Hepatocyte (in vitro differentiated cells): ENCODE data around the gene NSMF. TPM values are rescaled to one million over a fixed set of nuclear protein-coding genes. Genes with fewer than 3 reads are reported as not detected.

Experiments
- DNase-seq: peaks from one replicate; pipeline ENCODE4 v3.0.0-alpha.2; 2016; ENCODE audit warnings: low spot score
- H2AFZ ChIP-seq: fragments of 200-600 bp; sonication (generic); 2 replicates; pipeline ENCODE4 v1.6.0; 2016; ENCODE audit warnings: antibody characterized with exemption, mild to moderate bottlenecking
- H3K27ac ChIP-seq: fragments of 200-600 bp; sonication (generic); 2 replicates; pipeline ENCODE4 v1.5.1; 2016; ENCODE audit warnings: mild to moderate bottlenecking
- H3K27me3 ChIP-seq: fragments of 200-600 bp; sonication (generic); 2 replicates; pipeline ENCODE4 v1.6.1; 2016
- H3K36me3 ChIP-seq: fragments of 200-600 bp; sonication (generic); replicated peaks from 2 replicates; pipeline ENCODE4 v1.5.1; 2016; ENCODE audit warnings: low read depth; ENCODE audit not compliant: insufficient read depth
- H3K4me1 ChIP-seq: fragments of 200-600 bp; sonication (generic); 2 replicates; pipeline ENCODE4 v1.5.1; 2016; ENCODE audit warnings: mild to moderate bottlenecking, moderate library complexity; ENCODE audit not compliant: insufficient read depth
- H3K4me2 ChIP-seq: fragments of 200-600 bp; sonication (generic); 2 replicates; pipeline ENCODE4 v1.6.0; 2016
- H3K4me3 ChIP-seq: fragments of 200-600 bp; sonication (generic); 2 replicates; pipeline ENCODE4 v1.5.1; 2016; ENCODE audit warnings: mild to moderate bottlenecking
- H3K79me2 ChIP-seq: fragments of 200-600 bp; sonication (generic); 2 replicates; pipeline ENCODE4 v1.6.0; 2017; ENCODE audit warnings: mild to moderate bottlenecking
- H3K9me2 ChIP-seq: fragments of 200-600 bp; sonication (generic); replicated peaks from 2 replicates; pipeline ENCODE4 v1.6.0; 2017; ENCODE audit warnings: mild to moderate bottlenecking; ENCODE audit not compliant: insufficient read depth
- H3K9me3 ChIP-seq: fragments of 200-600 bp; sonication (generic); 2 replicates; pipeline ENCODE4 v1.5.1; 2016; ENCODE audit warnings: low read depth, mild to moderate bottlenecking
- H4K20me1 ChIP-seq: fragments of 200-600 bp; sonication (generic); 2 replicates; pipeline ENCODE4 v1.6.0; 2016; ENCODE audit warnings: mild to moderate bottlenecking; ENCODE audit not compliant: insufficient read depth, poor library complexity, severe bottlenecking
- CTCF ChIP-seq: fragments of 200-600 bp; sonication (generic); IDR thresholded peaks from 2 replicates; pipeline ENCODE4 v1.5.1; 2016; ENCODE audit warnings: antibody characterized with exemption, mild to moderate bottlenecking; ENCODE audit not compliant: poor library complexity
- EZH2 ChIP-seq: fragments of 200-600 bp; sonication (generic); IDR thresholded peaks from 2 replicates; pipeline ENCODE4 v1.6.1; 2016; ENCODE audit warnings: antibody characterized with exemption, mild to moderate bottlenecking, borderline replicate concordance
- EZH2phosphoT487 ChIP-seq: fragments of 200-600 bp; sonication (generic); IDR thresholded peaks from one replicate; pipeline ENCODE4 v1.6.1; 2018; ENCODE audit warnings: antibody characterized with exemption, mild to moderate bottlenecking, low read depth, moderate library complexity; ENCODE audit not compliant: unreplicated experiment, severe bottlenecking
- WGBS: methylation state at CpG from one replicate; pipeline ENCODE4 v1.1.6; 2016; ENCODE audit warnings: low lambda C conversion rate; ENCODE audit errors: missing lambda C conversion rate; 5-methylcytosine and 5-hydroxymethylcytosine counted together
- polyA plus RNA-seq: library from polyadenylated mRNA; unstranded; fragments of >200 nt; fragmentation: Nextera tagmentation; extraction: Ambion mirVana; gene quantifications from 2 replicates; pipeline ENCODE4 v1.2.1, GENCODE V29; 2016
- total RNA-seq: library from RNA; depleted of rRNA; stranded (reverse); fragments of >200 nt; gene quantifications from 2 replicates; pipeline ENCODE4 v1.2.3, GENCODE V29; 2014

Gene NSMF
- total and polyA plus RNA-seq, 2 experiments from 2014 or later = 39.5 to 51.6 TPM

- no peaks in the 10 kb centered on the region for H3K4me1 ChIP-seq
- H3K4me3 ChIP-seq = no peak overlapping the region
- H2AFZ ChIP-seq = no peak overlapping the region
- no peaks in the 10 kb centered on the region for H3K9me3 ChIP-seq
- 93% methylated on average over 23 of the region's 23 CpGs for WGBS
- no peak for DNase-seq
- H3K27ac ChIP-seq = no peak overlapping the region
- H3K36me3 ChIP-seq = no peaks in the 10 kb centered on the region
- no peaks in the 10 kb centered on the region for H3K79me2 ChIP-seq
- H3K4me2 ChIP-seq = no peak overlapping the region
- no peaks in the 10 kb centered on the region for H3K9me2 ChIP-seq
- no peaks in the 10 kb centered on the region for H4K20me1 ChIP-seq
- no peak for TF ChIP-seq EZH2
- no peaks in the 10 kb centered on the region for H3K27me3 ChIP-seq
These were observed 6.0 kb upstream of the NSMF start for GRCh38 chr9:137465000-137465719.

GRCh38 chr9:137464291-137464999, 5.3 kb upstream of the NSMF start:
- TF ChIP-seq EZH2 (no peak), EZH2phosphoT487 (no peak), CTCF (no peak)
- Histone ChIP-seq H3K4me2 (no peak overlapping the region), H3K27me3 (no peaks in the 10 kb centered on the region), H3K27ac (no peak overlapping the region), H4K20me1 (no peaks in the 10 kb centered on the region), H3K9me2 (no peaks in the 10 kb centered on the region), H3K4me1 (peaks cover 3% of the 10 kb centered on the region), H3K4me3 (no peak overlapping the region), H3K79me2 (no peaks in the 10 kb centered on the region), H3K9me3 (no peaks in the 10 kb centered on the region), H2AFZ (no peak overlapping the region), H3K36me3 (no peaks in the 10 kb centered on the region)
- 96% methylated on average over 28 of the region's 28 CpGs for whole genome bisulfite sequencing
- no peak for DNase-seq

GRCh38 chr9:137463931-137464290, 4.8 kb upstream of the NSMF start:
- no peaks in the 10 kb centered on the region for H3K36me3 ChIP-seq
- H2AFZ ChIP-seq = no peak overlapping the region
- H3K27ac ChIP-seq = no peak overlapping the region
- peaks cover 4% of the 10 kb centered on the region for H3K4me1 ChIP-seq
- no peaks in the 10 kb centered on the region for H4K20me1 ChIP-seq
- DNase-seq = no peak
- no peak overlapping the region for H3K4me3 ChIP-seq
- TF ChIP-seq EZH2 (no peak), CTCF (no peak), EZH2phosphoT487 (no peak)
- no peaks in the 10 kb centered on the region for H3K9me3 ChIP-seq
- H3K4me2 ChIP-seq = no peak overlapping the region
- no peaks in the 10 kb centered on the region for H3K79me2 ChIP-seq
- WGBS = 97% methylated on average over 18 of the region's 18 CpGs
- H3K27me3 ChIP-seq = no peaks in the 10 kb centered on the region
- no peaks in the 10 kb centered on the region for H3K9me2 ChIP-seq
